HG03575 (cell line): ENCODE measurements around the gene ENO2.
"Not testable (repeated sequence)": the region's sequence is repeated elsewhere in the genome, so short reads cannot be mapped to it uniquely, and the experiment has no call there.

Source experiments
- ATAC-seq: cut with Tn5 transposase; IDR thresholded peaks from one replicate; pipeline ENCODE4 v1.9.1; 2021; ENCODE audit not compliant: unreplicated experiment, insufficient number of reproducible peaks, low FRiP score; ENCODE audit errors: extremely low read depth

Gene ENO2

GRCh38 chr12:6883683-6884082 is 30.7 kb upstream of the ENO2 start:
- no peak for ATAC-seq

- no peak for ATAC-seq
Measured at GRCh38 chr12:6884539-6884938, 29.8 kb upstream of the ENO2 start.

- not testable (repeated sequence) for ATAC-seq
Measured at GRCh38 chr12:6886206-6886999, 28.0 kb upstream of the ENO2 start.

GRCh38 chr12:6887460-6887859 is 26.9 kb upstream of the ENO2 start:
- ATAC-seq: no peak

GRCh38 chr12:6888360-6888759 is 26.0 kb upstream of the ENO2 start:
- no peak for ATAC-seq

GRCh38 chr12:6888794-6889193 is 25.6 kb upstream of the ENO2 start:
- not testable (repeated sequence) for ATAC-seq

- not testable (repeated sequence) for ATAC-seq
Measured at GRCh38 chr12:6889775-6890573, 24.4 kb upstream of the ENO2 start.

GRCh38 chr12:6890789-6891645 is 23.4 kb upstream of the ENO2 start:
- peak; percentile 70 for ATAC-seq

GRCh38 chr12:6891646-6892001 is 22.8 kb upstream of the ENO2 start:
- no peak for ATAC-seq

- not testable (repeated sequence) for ATAC-seq
Measured at GRCh38 chr12:6892683-6893082, 21.7 kb upstream of the ENO2 start.

- ATAC-seq: no peak
Measured at GRCh38 chr12:6894321-6894720, 20.1 kb upstream of the ENO2 start.

GRCh38 chr12:6896846-6897435 is 17.4 kb upstream of the ENO2 start:
- ATAC-seq: no peak

- ATAC-seq: no peak
Measured at GRCh38 chr12:6899427-6899826, 15.0 kb upstream of the ENO2 start.

- no peak for ATAC-seq
Measured at GRCh38 chr12:6899837-6900519, 14.4 kb upstream of the ENO2 start.

GRCh38 chr12:6902448-6902847 is 11.9 kb upstream of the ENO2 start:
- ATAC-seq: no peak

GRCh38 chr12:6903722-6904121 is 10.7 kb upstream of the ENO2 start:
- ATAC-seq: no peak

GRCh38 chr12:6904280-6905276 is 9.8 kb upstream of the ENO2 start, which contains the start of gene LRRC23:
LRRC23 (plus strand) TSS chr12:6904822; CDS start chr12:6905634, 812 bp downstream.
- ATAC-seq: no peak
